HG03280 (cell line): ENCODE results near the gene UTP18.
"Not testable (repeated sequence)": the region's sequence is repeated elsewhere in the genome, so short reads cannot be mapped to it uniquely, and the experiment has no call there.

Source experiments
- ATAC-seq: cut with Tn5 transposase; IDR thresholded peaks from one replicate; pipeline ENCODE4 v1.9.1; 2021; ENCODE audit warnings: mild to moderate bottlenecking, moderate library complexity; ENCODE audit not compliant: unreplicated experiment

UTP18 gene

GRCh38 chr17:51258756-51259563, 1.4 kb upstream of the UTP18 start:
- no peak for ATAC-seq

GRCh38 chr17:51259564-51260236, 646 bp upstream of the UTP18 start, which contains the start of gene MBTD1:
TSS of gene MBTD1 (minus strand) at chr17:51260049. CDS start at chr17:51225161, 34,888 bp downstream.
- ATAC-seq: peak; percentile 74

- no peak for ATAC-seq
These were observed 948 bp downstream of the UTP18 start for GRCh38 chr17:51261024-51261963.

- ATAC-seq: no peak
These were observed 2.7 kb downstream of the UTP18 start for GRCh38 chr17:51263006-51263405.

GRCh38 chr17:51264466-51264865, 4.1 kb downstream of the UTP18 start:
- not testable (repeated sequence) for ATAC-seq

GRCh38 chr17:51269991-51270390, 9.6 kb downstream of the UTP18 start:
- no peak for ATAC-seq

- no peak for ATAC-seq
These were observed 10.3 kb downstream of the UTP18 start for GRCh38 chr17:51270636-51271035.

GRCh38 chr17:51272812-51273211, 12.5 kb downstream of the UTP18 start:
- ATAC-seq: no peak

- ATAC-seq: no peak
These were observed 15.0 kb downstream of the UTP18 start for GRCh38 chr17:51275381-51275780.

GRCh38 chr17:51279183-51279582, 18.8 kb downstream of the UTP18 start:
- ATAC-seq: no peak

- no peak for ATAC-seq
These were observed 27.1 kb downstream of the UTP18 start for GRCh38 chr17:51287412-51287811.

- no peak for ATAC-seq
These were observed 29.4 kb downstream of the UTP18 start for GRCh38 chr17:51289696-51290111.

- not testable (repeated sequence) for ATAC-seq
These were observed 34.0 kb downstream of the UTP18 start for GRCh38 chr17:51294338-51294737.

GRCh38 chr17:51298508-51299371, 38.4 kb downstream of the UTP18 start:
- ATAC-seq: no peak

GRCh38 chr17:51299859-51300258, 39.5 kb downstream of the UTP18 start:
- ATAC-seq: no peak

- ATAC-seq: no peak
These were observed 44.8 kb downstream of the UTP18 start for GRCh38 chr17:51305182-51305581.

GRCh38 chr17:51312003-51312402, 51.7 kb downstream of the UTP18 start:
- not testable (repeated sequence) for ATAC-seq

- no peak for ATAC-seq
These were observed 58.8 kb downstream of the UTP18 start for GRCh38 chr17:51319186-51319585.

- ATAC-seq: no peak
These were observed 62.2 kb downstream of the UTP18 start for GRCh38 chr17:51322390-51323029.

GRCh38 chr17:51325471-51325870, 65.1 kb downstream of the UTP18 start:
- ATAC-seq: no peak
